ENCODE measurements around the gene PCSK6.

PCSK6 gene

GRCh38 chr15:101452572-101452971 is 36.9 kb downstream of the PCSK6 start:
- Histone ChIP-seq H3K27me3 (ENCODE audit: insufficient read depth, low read length) (no peaks in the 10 kb centered on the region), H3K36me3 (ENCODE audit: insufficient read depth, low read depth, low read length) (no peaks in the 10 kb centered on the region), H3K9ac (ENCODE audit: low read depth, low read length) (no peak overlapping the region), H3K4me1 (ENCODE audit: insufficient read depth, low read length) (peaks cover 7% of the 10 kb centered on the region; the same call in 1 of the 2 replicates), H3K4me3 (ENCODE audit: low read length) (no peak overlapping the region), H3K9me3 (ENCODE audit: insufficient read depth, low read depth, low read length) (no peaks in the 10 kb centered on the region), H3K27ac (ENCODE audit: low read length) (no peak overlapping the region)

GRCh38 chr15:101451846-101452245 is 37.7 kb downstream of the PCSK6 start:
- Histone ChIP-seq H3K9me3 (ENCODE audit: insufficient read depth, low read depth, low read length) (no peaks in the 10 kb centered on the region), H3K9ac (ENCODE audit: low read depth, low read length) (no peak overlapping the region), H3K4me1 (ENCODE audit: insufficient read depth, low read length) (peaks cover 7% of the 10 kb centered on the region; the same call in 1 of the 2 replicates), H3K4me3 (ENCODE audit: low read length) (no peak overlapping the region), H3K27ac (ENCODE audit: low read length) (no peak overlapping the region), H3K27me3 (ENCODE audit: insufficient read depth, low read length) (no peaks in the 10 kb centered on the region), H3K36me3 (ENCODE audit: insufficient read depth, low read depth, low read length) (no peaks in the 10 kb centered on the region)

GRCh38 chr15:101451266-101451799 is 38.2 kb downstream of the PCSK6 start:
- Histone ChIP-seq H3K4me3 (ENCODE audit: low read length) (no peak overlapping the region), H3K4me1 (ENCODE audit: insufficient read depth, low read length) (peaks cover 7% of the 10 kb centered on the region; the same call in 1 of the 2 replicates), H3K27me3 (ENCODE audit: insufficient read depth, low read length) (no peaks in the 10 kb centered on the region), H3K9ac (ENCODE audit: low read depth, low read length) (no peak overlapping the region), H3K9me3 (ENCODE audit: insufficient read depth, low read depth, low read length) (no peaks in the 10 kb centered on the region), H3K36me3 (ENCODE audit: insufficient read depth, low read depth, low read length) (no peaks in the 10 kb centered on the region), H3K27ac (ENCODE audit: low read length) (no peak overlapping the region)

- Histone ChIP-seq H3K9me3 (ENCODE audit: insufficient read depth, low read depth, low read length) (no peaks in the 10 kb centered on the region), H3K4me1 (ENCODE audit: insufficient read depth, low read length) (peaks cover 7% of the 10 kb centered on the region; the same call in 1 of the 2 replicates), H3K4me3 (ENCODE audit: low read length) (no peak overlapping the region), H3K27ac (ENCODE audit: low read length) (no peak overlapping the region), H3K36me3 (ENCODE audit: insufficient read depth, low read depth, low read length) (no peaks in the 10 kb centered on the region), H3K9ac (ENCODE audit: low read depth, low read length) (no peak overlapping the region), H3K27me3 (ENCODE audit: insufficient read depth, low read length) (no peaks in the 10 kb centered on the region)
Measured at GRCh38 chr15:101450403-101451265, 38.9 kb downstream of the PCSK6 start.

- Histone ChIP-seq H3K4me1 (ENCODE audit: insufficient read depth, low read length) (peaks cover 7% of the 10 kb centered on the region; the same call in 1 of the 2 replicates), H3K9me3 (ENCODE audit: insufficient read depth, low read depth, low read length) (no peaks in the 10 kb centered on the region), H3K9ac (ENCODE audit: low read depth, low read length) (no peak overlapping the region), H3K27ac (ENCODE audit: low read length) (no peak overlapping the region), H3K27me3 (ENCODE audit: insufficient read depth, low read length) (no peaks in the 10 kb centered on the region), H3K36me3 (ENCODE audit: insufficient read depth, low read depth, low read length) (no peaks in the 10 kb centered on the region), H3K4me3 (ENCODE audit: low read length) (no peak overlapping the region)
Measured at GRCh38 chr15:101449471-101450402, 39.8 kb downstream of the PCSK6 start.

- H3K9me3 ChIP-seq (ENCODE audit: insufficient read depth, low read depth, low read length): no peaks in the 10 kb centered on the region
- no peaks in the 10 kb centered on the region for H3K27me3 ChIP-seq (ENCODE audit: insufficient read depth, low read length)
- H3K27ac ChIP-seq (ENCODE audit: low read length): no peak overlapping the region
- H3K36me3 ChIP-seq (ENCODE audit: insufficient read depth, low read depth, low read length): no peaks in the 10 kb centered on the region
- H3K4me1 ChIP-seq (ENCODE audit: insufficient read depth, low read length): peaks cover 5% of the 10 kb centered on the region; the same call in 1 of the 2 replicates
- H3K4me3 ChIP-seq (ENCODE audit: low read length): no peak overlapping the region
- no peak overlapping the region for H3K9ac ChIP-seq (ENCODE audit: low read depth, low read length)
Measured at GRCh38 chr15:101448336-101448735, 41.2 kb downstream of the PCSK6 start.

- Histone ChIP-seq H3K27ac (ENCODE audit: low read length) (no peak overlapping the region), H3K4me3 (ENCODE audit: low read length) (no peak overlapping the region), H3K36me3 (ENCODE audit: insufficient read depth, low read depth, low read length) (no peaks in the 10 kb centered on the region), H3K27me3 (ENCODE audit: insufficient read depth, low read length) (no peaks in the 10 kb centered on the region), H3K9me3 (ENCODE audit: insufficient read depth, low read depth, low read length) (no peaks in the 10 kb centered on the region), H3K9ac (ENCODE audit: low read depth, low read length) (no peak overlapping the region), H3K4me1 (ENCODE audit: insufficient read depth, low read length) (no peaks in the 10 kb centered on the region)
Measured at GRCh38 chr15:101447561-101448071, 41.9 kb downstream of the PCSK6 start.

- Histone ChIP-seq H3K9ac (ENCODE audit: low read depth, low read length) (no peak overlapping the region), H3K4me1 (ENCODE audit: insufficient read depth, low read length) (no peaks in the 10 kb centered on the region; the same call in 1 of the 2 replicates), H3K36me3 (ENCODE audit: insufficient read depth, low read depth, low read length) (no peaks in the 10 kb centered on the region), H3K9me3 (ENCODE audit: insufficient read depth, low read depth, low read length) (no peaks in the 10 kb centered on the region), H3K4me3 (ENCODE audit: low read length) (no peak overlapping the region), H3K27ac (ENCODE audit: low read length) (no peak overlapping the region), H3K27me3 (ENCODE audit: insufficient read depth, low read length) (no peaks in the 10 kb centered on the region)
Measured at GRCh38 chr15:101447168-101447533, 42.4 kb downstream of the PCSK6 start.

GRCh38 chr15:101446518-101447167 is 42.9 kb downstream of the PCSK6 start:
- Histone ChIP-seq H3K9me3 (ENCODE audit: insufficient read depth, low read depth, low read length) (no peaks in the 10 kb centered on the region), H3K36me3 (ENCODE audit: insufficient read depth, low read depth, low read length) (no peaks in the 10 kb centered on the region), H3K4me3 (ENCODE audit: low read length) (no peak overlapping the region), H3K9ac (ENCODE audit: low read depth, low read length) (no peak overlapping the region), H3K27me3 (ENCODE audit: insufficient read depth, low read length) (no peaks in the 10 kb centered on the region), H3K27ac (ENCODE audit: low read length) (no peak overlapping the region), H3K4me1 (ENCODE audit: insufficient read depth, low read length) (peaks cover 5% of the 10 kb centered on the region; the same call in 1 of the 2 replicates)

- peaks cover 11% of the 10 kb centered on the region; the same call in 1 of the 2 replicates for H3K4me1 ChIP-seq (ENCODE audit: insufficient read depth, low read length)
- no peak overlapping the region for H3K9ac ChIP-seq (ENCODE audit: low read depth, low read length)
- no peaks in the 10 kb centered on the region for H3K27me3 ChIP-seq (ENCODE audit: insufficient read depth, low read length)
- H3K36me3 ChIP-seq (ENCODE audit: insufficient read depth, low read depth, low read length): no peaks in the 10 kb centered on the region
- no peak overlapping the region for H3K27ac ChIP-seq (ENCODE audit: low read length)
- H3K4me3 ChIP-seq (ENCODE audit: low read length): no peak overlapping the region
- no peaks in the 10 kb centered on the region for H3K9me3 ChIP-seq (ENCODE audit: insufficient read depth, low read depth, low read length)
Measured at GRCh38 chr15:101445562-101446517, 43.7 kb downstream of the PCSK6 start.
